ENCODE measurements around the gene SRRM4.

Gene SRRM4

DNA sequence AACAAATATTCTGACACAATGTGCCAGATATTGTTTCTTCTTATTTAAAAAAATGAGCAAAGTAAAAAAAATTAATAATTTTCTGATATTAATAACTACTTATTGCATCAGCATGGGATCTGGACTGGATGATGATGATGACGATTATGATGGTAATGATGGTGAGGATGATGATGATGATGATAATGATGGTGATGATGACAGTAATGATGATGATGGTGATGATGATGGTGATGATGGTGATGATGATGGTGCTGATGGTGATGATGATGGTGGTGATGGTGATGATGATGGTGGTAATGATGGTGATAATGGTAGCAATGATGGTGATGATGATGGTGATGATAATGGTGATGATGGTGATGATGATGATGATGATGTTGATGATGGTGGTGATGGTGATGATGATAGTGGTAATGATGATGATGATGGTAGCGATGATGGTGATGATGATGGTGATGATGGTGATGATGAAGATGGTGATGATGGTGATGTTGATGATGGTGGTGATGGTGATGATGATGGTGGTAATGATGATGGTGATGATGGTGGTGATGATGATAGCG is 94.0 kb downstream of the SRRM4 start:
- TF ChIP-seq, protein P1, sequence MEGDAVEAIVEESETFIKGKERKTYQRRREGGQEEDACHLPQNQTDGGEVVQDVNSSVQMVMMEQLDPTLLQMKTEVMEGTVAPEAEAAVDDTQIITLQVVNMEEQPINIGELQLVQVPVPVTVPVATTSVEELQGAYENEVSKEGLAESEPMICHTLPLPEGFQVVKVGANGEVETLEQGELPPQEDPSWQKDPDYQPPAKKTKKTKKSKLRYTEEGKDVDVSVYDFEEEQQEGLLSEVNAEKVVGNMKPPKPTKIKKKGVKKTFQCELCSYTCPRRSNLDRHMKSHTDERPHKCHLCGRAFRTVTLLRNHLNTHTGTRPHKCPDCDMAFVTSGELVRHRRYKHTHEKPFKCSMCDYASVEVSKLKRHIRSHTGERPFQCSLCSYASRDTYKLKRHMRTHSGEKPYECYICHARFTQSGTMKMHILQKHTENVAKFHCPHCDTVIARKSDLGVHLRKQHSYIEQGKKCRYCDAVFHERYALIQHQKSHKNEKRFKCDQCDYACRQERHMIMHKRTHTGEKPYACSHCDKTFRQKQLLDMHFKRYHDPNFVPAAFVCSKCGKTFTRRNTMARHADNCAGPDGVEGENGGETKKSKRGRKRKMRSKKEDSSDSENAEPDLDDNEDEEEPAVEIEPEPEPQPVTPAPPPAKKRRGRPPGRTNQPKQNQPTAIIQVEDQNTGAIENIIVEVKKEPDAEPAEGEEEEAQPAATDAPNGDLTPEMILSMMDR (IDR thresholded peaks at IDR 0.05), result no peak
- Mint-ChIP-seq H3K27me3 (ENCODE audit: low read depth, poor library complexity) (peaks cover 9% of the 10 kb centered on the region), H3K36me3 (ENCODE audit: low read depth) (no peaks in the 10 kb centered on the region), H3K4me1 (no peaks in the 10 kb centered on the region), H3K4me3 (no peak overlapping the region), H3K9me3 (no peaks in the 10 kb centered on the region), H3K27ac (no peak overlapping the region)
- DNase-seq, result no peak

- no peak for DNase-seq
- Mint-ChIP-seq H3K4me3 (no peak overlapping the region), H3K27me3 (ENCODE audit: low read depth, poor library complexity) (peaks cover 7% of the 10 kb centered on the region), H3K4me1 (no peaks in the 10 kb centered on the region), H3K27ac (no peak overlapping the region), H3K9me3 (no peaks in the 10 kb centered on the region), H3K36me3 (ENCODE audit: low read depth) (no peaks in the 10 kb centered on the region)
- TF ChIP-seq, protein P1 (IDR thresholded peaks at IDR 0.05), result no peak
Measured at GRCh38 chr12:119075918-119076317, 94.6 kb downstream of the SRRM4 start.

GRCh38 chr12:119079530-119079929 is 98.2 kb downstream of the SRRM4 start:
- Mint-ChIP-seq H3K4me3 (no peak overlapping the region), H3K36me3 (ENCODE audit: low read depth) (no peaks in the 10 kb centered on the region), H3K27ac (no peak overlapping the region), H3K4me1 (peaks cover 11% of the 10 kb centered on the region), H3K27me3 (ENCODE audit: low read depth, poor library complexity) (peaks cover 11% of the 10 kb centered on the region), H3K9me3 (no peaks in the 10 kb centered on the region)
- DNase-seq, result no peak
- TF ChIP-seq, protein P1 (IDR thresholded peaks at IDR 0.05), result no peak

DNA sequence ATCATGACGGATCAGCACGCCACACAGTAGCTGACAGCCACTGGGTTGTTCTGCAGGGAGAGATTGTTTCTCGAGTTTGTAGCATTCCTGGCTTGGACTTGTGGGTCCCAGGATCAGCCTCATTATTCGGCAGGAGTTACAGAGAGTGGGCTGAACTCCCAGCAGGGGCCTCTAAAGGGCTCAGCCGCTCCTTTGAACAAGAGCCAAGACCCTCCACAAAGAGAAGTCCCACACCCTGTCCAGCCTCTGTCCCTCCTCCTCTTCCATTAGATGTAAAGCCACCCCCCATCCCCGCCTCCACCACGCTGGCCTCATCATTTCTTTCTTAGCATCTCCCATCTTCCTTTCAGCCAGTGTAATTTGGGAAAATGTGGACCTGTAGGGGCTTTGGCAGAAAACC is 100.7 kb downstream of the SRRM4 start:
- no peaks in the 10 kb centered on the region for H3K36me3 Mint-ChIP-seq (ENCODE audit: low read depth)
- H3K27me3 Mint-ChIP-seq (ENCODE audit: low read depth, poor library complexity), result peaks cover 15% of the 10 kb centered on the region
- H3K4me1 Mint-ChIP-seq, result peaks cover 11% of the 10 kb centered on the region
- TF ChIP-seq, protein P1 (IDR thresholded peaks at IDR 0.05), result no peak
- H3K9me3 Mint-ChIP-seq, result no peaks in the 10 kb centered on the region
- no peak overlapping the region for H3K4me3 Mint-ChIP-seq
- no peak for DNase-seq
- H3K27ac Mint-ChIP-seq, result no peak overlapping the region

DNA sequence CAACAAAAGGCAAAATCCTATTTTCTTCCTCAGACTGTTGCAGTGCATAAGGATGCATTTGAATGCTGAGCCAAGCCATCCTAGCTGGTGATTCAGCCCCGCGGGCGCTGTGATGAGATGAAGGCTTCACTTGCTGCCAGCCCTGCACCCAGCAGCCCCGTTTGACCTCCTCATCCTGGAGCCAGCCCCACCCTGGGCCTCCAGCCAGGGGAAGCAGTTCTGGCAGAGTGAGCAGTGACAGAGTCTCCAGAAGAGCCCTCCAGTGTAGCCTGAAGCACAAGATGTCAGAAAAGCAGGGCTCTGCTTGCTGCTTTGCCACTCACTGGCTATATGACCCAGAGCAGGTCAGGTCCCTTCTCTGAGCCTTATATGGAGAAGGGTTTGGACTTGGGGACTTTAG is 101.2 kb downstream of the SRRM4 start:
- Mint-ChIP-seq H3K9me3 (no peaks in the 10 kb centered on the region), H3K27me3 (ENCODE audit: low read depth, poor library complexity) (peaks cover 17% of the 10 kb centered on the region), H3K27ac (no peak overlapping the region), H3K4me1 (peaks cover 11% of the 10 kb centered on the region), H3K36me3 (ENCODE audit: low read depth) (no peaks in the 10 kb centered on the region), H3K4me3 (no peak overlapping the region)
- DNase-seq, result peak; percentile 10
- TF ChIP-seq, protein P1 (IDR thresholded peaks at IDR 0.05), result no peak

- H3K36me3 Mint-ChIP-seq (ENCODE audit: low read depth), result no peaks in the 10 kb centered on the region
- peaks cover 5% of the 10 kb centered on the region for H3K4me1 Mint-ChIP-seq
- H3K27ac Mint-ChIP-seq, result no peak overlapping the region
- no peaks in the 10 kb centered on the region for H3K9me3 Mint-ChIP-seq
- TF ChIP-seq, protein P1 (IDR thresholded peaks at IDR 0.05), result no peak
- DNase-seq, result no peak
- H3K4me3 Mint-ChIP-seq, result no peak overlapping the region
- H3K27me3 Mint-ChIP-seq (ENCODE audit: low read depth, poor library complexity), result peaks cover 45% of the 10 kb centered on the region
Measured at GRCh38 chr12:119088685-119089379, 107.5 kb downstream of the SRRM4 start.
